Stimulated activated CD8-positive, alpha-beta memory T cell treated with anti-CD3 and anti-CD28 coated beads, Interleukin-7, amount 100 ng/mL, for 1 hour (primary cell): Measurements from ENCODE around the gene SMARCB1.

Experiments used
- DNase-seq, 2 donors: peaks; one replicate each; pipeline ENCODE4 v3.0.0-alpha.2; 2020; ENCODE audit warnings: low read depth in 2 of 2

The SMARCB1 gene

DNA sequence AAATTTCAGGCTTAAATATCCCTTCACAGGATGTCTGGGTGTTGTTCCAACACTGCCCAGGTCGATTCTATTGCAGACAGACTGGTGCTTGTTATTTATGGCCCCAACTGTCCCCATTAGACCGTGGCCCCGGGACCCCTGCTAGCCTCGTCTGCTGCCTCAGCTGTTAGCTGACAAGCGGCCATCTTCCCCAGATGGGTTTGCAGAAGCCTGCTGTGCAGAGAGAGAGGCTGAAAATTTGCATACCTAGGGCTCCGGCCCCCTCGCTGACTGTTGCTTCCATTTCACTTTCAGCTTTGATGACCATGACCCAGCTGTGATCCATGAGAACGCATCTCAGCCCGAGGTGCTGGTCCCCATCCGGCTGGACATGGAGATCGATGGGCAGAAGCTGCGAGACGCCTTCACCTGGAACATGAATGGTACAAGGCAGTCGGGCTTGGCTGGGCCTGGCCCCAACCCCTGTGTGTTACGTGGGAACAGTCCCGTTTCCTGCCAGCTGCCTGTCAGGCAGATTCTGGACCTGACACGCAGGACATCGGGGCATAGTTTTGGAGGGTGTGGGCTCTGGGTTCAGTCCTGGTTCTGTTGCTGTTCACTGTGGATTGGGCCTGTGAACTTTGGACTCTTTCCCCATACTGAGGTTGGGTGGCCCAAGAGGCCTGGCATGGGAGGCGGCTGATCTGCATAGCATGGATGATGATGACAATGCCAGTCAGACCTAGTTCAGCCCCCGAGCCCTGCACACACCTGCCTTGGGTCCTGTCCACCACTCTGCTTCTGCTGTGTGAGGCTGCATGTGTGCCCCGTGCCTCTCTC, 16.4 kb downstream of the SMARCB1 start:
- DNase-seq = no peak

DNA sequence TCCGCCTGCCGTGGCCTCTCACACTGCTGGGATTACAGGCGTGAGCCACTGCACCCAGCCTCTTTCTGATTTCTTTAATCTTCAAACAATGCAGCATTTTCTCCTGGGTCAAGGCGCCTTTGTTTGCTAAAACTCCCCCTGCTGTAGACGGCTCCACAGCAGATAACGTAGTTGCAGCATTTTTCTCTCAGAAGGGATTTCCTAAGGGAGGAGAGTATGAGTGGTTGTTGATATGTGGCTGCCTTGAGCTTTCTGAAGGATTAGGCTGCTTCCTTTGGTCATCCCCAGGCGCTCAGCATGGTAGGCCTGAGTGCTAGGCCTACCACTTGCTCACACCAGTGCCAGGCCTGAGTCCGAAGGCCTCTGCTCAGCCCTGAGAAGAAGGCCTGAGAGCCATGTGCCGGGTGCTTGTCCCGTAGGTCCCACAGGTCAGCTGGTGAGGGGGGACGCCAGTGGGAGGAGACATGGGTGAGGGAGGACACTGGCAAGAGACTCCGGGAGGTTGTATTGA, 18.1 kb downstream of the SMARCB1 start:
- no peak for DNase-seq

DNA sequence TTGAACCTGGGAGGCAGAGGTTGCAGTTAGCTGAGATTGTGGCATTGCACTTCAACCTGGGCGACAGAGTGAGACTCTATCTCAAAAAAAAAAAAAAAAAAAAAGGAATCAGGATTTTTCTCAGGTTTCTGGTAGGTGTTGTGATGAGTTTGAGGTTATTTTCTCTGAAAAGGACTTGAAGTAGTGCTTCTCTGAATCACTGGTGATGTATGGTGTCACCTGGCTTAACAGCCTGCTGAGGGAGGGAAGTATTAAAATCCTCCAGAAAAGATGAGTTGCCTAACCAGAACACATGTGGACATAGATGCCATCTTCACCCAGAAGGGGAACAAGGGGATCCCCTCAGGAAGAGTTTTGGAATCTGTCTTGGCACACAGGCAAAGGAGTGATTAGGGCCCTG, 20.1 kb downstream of the SMARCB1 start:
- no peak for DNase-seq

DNA sequence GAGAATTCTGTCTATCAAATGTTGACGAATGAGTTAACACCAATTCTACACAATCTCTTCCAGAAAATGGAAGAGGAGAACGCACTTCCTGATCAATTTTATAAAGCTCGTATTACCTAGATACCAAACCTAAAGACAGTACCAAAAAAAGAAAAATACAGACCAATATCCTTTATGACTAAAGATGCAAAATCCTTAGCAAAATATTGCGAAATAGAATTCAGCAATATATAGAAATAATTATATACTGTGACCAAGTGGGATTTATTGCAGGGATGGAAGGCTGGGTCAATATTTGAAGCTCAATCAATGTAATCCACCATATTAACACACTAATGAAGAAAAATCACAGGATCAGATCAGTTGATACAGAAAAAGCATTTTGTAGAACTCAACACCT, 25.6 kb downstream of the SMARCB1 start:
- DNase-seq = no peak

DNA sequence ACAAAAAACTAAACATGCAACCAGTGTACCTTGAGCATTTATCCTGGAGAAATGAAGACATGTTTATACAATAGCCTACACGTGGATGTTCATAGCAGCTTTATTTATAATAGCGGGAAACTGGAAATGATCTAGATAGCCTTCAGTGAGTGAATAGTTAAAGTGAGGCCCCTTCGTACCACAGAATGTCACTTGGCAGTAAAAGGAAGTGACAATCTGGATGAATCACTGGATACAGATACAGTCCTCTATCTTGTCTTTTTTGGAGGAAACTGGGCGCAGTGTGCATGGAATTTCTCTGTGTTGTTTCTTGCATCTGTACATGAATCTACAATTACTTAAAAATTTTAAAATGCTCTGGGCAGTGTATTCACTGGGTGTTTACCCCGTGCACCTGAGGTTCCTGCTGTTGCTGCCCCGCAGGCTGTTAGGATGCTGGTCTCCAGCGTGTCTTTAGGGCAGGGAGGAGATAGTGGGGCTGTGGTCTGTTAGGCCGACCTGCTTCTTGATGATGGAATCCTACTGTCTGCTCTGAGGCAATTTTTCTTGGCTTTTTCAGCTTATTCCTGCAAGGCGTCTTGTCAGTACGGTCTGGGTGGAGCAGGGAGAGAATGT, 28.9 kb downstream of the SMARCB1 start:
- DNase-seq = no peak

DNA sequence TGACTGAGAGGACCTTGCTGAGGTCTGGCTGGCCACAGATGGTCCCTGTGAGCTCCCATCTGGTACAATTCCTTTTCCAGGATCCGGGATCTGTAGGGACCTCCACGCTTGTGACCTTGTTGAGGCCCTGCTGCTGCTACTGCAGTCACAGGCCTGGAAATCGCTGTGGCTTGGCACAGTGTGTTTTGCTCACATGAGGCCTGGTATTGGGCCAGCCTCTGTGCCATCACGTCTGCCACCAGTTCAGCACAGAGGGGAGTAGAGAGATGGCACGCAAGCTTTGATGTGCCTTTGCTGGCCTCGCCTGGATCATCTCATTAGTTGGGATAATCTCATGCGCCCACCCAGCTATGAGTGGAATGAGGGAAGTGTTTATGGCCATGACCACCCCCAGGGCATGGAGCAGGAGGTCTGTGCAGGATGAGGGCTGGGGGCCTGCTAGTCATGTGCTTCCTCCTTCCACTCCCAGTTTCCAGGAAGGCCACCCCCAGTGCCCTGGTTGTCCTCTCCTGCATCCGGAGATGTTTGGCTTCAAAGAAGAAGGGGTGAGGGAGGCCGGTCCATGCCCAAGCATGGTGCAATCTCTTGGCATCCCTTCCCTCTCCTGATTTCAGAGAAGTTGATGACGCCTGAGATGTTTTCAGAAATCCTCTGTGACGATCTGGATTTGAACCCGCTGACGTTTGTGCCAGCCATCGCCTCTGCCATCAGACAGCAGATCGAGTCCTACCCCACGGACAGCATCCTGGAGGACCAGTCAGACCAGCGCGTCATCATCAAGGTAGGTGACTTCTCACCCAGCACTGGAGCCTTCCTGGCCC, 29.6 kb downstream of the SMARCB1 start:
- no peak for DNase-seq

DNA sequence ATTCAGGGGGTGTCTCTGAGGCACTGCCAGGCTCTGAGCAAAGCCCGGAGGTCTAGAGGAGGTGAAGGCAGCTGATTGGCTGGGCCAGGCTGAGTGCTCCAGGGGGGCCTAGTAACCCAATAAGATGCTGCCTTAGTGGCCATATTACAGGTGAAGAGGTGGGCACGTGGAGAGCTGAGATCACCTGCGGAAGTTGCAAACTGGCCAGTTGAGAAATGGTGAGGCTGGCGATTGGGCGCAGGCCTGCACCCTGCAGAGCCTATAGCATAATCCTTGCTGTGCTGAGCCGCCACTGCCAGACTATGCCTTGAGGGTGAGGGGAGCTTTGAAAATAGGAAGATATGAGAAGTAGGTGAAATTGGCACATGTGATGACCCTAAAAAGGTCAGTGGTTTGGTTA, 30.4 kb downstream of the SMARCB1 start:
- no peak for DNase-seq

DNA sequence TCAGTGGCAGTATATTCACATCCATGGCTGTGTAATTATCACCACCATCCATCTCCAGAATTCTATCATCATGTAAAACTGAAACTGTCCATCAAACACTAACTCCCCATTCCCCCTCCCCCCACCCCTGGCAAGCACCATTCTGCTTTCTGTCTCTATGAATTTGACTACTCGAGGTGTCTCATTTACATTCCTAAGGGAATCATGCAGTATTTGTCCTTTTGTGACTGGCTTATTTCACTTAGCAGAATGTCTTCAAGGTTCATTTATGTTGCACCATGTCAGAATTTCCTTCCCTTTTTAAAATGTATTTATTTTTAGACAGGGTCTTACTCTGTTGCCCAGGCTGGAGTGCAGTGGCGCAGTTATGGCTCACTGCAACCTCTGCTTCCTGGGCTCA, 31.8 kb downstream of the SMARCB1 start:
- DNase-seq = no peak

DNA sequence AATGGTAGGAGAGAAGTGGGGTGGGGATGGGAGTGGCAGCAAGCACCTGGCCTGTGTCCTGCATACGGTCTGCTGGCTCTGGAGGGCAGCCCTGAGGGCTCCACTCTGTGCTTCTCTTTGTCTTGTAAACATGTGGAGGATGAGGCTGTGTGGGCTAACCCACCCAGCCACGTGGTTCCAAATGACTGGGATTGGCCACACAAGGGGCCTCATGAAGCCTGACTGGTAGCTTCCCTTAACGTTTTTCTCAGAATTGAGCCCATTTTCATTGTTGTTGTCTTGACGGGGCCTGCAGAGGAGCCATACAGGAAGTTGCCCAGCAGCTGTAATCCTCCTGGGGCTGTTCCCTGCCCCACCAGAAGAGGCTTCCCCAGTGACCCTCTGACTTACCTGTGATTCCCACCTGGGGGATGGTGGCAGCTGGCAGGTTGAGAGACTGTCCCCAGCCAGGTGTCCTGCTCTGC, 34.0 kb downstream of the SMARCB1 start:
- DNase-seq = no peak

DNA sequence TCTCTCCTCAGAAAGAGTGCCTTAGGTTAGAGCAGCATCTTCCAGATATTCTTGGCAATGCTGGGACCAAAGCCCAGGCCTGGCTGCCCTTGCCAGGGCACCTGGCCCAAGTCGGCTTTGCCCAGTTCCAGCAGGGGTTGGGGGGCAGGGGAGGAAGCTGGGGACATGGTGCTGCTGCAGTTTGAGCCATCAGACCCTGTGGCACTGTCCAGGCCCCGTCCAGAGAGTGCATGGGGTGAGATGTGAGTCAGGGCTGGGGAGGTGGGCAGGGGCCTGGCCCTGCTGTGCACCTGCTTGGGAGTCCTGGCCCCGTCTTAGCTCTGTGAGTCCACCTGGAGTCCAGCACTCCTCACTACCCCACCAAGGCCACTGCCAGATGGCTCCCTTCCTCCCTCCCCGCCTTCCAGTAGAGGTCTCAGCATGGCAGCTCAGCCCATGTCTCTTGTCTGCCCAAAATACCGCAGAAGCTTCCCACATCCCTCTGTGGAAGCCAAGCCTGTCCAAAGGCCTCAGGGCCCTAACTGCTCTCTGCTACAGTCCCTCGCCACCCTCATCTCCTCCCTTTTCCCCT, 35.4 kb downstream of the SMARCB1 start:
- no peak for DNase-seq

DNA sequence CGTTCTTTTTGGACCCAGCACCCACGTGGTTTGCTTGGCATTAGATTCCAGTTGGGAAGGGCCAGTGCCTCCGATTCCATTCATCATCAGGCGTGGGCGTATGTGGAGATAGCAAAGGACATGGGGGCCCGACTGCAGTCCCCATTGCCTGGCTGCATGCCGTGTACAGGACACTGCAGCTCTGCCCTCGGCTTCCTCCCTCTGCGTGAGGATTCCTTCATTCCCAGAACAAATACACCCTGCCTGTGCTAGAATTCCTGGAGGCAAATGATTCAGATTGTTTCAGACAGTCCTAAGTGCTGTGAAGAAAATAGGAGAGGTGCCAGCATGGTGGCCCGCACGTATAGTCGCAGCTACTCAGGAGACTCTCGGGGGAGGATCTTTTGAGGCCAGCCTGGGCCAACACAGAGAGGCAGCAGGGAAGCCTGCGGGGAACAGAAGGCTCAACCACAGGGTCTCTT, 36.6 kb downstream of the SMARCB1 start:
- no peak for DNase-seq

DNA sequence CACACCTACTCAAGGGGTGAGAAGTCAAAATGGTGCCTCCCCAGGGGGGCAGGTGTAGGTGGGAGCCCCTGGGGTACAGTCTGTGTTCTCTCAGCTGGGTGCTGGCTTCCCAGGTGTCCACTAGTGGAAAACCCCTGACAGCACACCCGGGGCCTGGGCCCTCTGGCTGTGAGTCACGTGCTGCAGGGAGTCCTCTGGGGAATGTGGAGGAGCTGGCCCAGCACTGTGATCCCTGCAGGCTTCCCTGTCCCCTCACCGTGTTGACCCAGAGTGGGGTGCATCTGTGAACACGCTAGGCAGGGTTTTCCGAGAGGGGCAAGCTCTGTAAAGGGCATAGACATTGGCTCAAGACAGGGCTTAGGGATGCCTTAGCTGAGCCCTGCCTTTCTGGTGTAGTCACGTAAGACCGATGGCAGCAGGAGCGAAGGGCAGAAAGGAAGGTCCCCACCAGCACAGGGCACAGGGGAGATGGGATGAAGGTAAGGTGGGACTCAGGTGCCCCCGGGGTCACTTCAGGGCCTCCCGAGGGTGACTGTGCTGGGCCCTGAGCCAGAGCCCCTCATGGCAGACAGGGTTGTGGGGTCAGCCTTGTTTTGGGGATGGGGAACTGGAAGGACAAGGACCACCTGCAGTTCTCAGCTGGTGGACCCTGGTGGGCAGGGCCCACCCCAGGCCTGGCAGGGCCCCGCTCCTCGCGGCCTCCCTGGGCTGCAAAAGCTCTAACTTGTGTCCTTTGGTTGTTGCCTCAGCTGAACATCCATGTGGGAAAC, 37.9 kb downstream of the SMARCB1 start:
- no peak for DNase-seq

DNA sequence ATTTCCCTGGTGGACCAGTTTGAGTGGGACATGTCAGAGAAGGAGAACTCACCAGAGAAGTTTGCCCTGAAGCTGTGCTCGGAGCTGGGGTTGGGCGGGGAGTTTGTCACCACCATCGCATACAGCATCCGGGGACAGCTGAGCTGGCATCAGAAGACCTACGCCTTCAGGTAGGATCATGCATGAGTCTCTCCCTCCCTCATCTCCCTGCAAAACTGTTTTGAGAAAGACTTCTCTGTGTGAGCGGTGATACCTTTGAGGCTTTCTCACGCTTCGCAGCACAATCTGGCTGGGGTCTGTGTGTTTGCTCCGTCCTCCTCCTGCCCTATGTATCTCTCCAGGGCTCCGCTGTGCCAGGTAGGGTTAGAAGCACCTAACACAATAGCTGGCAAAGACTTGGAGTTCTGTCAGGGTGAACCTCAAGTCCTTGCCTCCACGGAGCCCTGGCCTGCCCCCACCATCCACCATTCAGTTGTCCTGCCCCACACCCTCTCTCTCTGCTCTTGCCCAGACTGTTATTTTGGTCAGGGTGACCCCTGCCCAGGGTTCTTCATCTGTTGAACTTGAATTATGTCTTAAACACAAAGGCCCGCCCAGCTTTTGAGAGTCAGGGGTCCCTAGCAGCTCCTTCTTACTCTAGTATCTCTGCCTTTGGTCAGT, 38.6 kb downstream of the SMARCB1 start:
- DNase-seq = no peak

DNA sequence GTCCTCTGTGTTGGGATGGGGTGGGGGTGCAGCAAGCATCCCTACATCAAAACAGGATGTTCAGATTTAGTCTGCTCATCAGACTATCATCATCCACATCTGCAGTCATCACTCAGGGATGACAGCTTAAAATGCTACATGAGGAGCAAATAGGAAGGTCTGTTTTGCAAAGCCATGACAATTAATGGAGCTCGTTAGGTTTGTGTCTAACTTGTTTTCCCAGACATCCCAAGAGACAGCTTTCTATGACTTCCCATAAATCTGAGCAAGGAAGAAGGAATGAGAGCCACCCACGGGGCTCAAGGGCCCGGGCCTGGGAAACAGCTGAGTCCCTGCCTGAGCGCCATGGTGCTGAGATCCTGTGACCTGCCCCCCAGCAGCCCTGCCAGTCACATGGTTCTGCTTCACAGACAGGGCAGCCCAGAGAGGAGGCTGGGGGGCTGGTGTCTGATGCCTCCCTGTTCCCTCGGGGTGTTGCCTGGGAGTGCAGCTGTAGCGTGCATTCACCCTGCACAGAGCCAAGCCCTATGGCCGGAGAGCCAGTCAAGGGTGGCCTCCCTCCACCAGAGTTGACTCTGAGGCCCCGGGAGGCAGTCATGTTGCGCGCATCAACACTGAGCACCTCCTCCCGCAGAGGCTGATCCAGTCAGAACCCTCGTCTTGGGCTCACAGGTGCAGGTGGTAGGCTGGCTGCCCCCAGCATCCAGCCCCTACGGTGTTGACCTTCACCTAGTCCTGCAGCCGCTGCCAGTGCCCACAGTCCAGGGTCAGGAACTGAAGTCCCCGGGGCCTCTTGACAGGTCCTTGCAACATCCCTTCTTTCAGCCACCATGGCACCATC, 40.0 kb downstream of the SMARCB1 start:
- DNase-seq = no peak

DNA sequence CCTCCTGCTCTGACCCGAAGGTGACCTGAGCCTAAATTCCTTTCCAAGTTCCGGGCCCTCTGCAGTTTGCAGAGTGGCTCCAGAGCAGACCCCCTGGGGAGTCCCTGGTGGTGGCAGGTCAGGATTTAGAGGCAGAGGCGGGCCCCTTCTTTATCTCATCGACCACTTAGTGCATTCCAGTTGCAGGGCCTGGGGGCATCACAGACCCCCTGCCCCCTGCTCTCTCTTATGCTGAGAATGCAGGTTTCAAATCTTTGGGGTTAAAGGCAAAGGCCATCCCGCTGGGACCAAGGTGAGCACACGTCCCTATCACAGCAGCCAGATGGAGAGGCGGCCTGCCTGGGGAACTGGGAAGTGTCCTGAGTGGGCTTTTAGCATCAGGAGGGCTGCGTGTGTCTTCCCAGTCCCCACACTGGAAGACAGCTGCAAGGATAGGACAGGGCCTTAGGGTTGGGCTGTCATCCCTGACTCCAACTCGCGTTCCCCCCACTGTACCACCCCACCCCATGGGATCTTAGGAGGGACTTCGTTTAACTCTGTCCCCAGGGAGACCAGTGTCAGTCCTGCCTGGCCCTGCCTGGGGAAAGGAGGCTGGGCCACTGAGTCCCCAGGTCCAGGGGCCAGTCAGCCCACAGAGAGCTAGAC, 40.7 kb downstream of the SMARCB1 start:
- DNase-seq = no peak

DNA sequence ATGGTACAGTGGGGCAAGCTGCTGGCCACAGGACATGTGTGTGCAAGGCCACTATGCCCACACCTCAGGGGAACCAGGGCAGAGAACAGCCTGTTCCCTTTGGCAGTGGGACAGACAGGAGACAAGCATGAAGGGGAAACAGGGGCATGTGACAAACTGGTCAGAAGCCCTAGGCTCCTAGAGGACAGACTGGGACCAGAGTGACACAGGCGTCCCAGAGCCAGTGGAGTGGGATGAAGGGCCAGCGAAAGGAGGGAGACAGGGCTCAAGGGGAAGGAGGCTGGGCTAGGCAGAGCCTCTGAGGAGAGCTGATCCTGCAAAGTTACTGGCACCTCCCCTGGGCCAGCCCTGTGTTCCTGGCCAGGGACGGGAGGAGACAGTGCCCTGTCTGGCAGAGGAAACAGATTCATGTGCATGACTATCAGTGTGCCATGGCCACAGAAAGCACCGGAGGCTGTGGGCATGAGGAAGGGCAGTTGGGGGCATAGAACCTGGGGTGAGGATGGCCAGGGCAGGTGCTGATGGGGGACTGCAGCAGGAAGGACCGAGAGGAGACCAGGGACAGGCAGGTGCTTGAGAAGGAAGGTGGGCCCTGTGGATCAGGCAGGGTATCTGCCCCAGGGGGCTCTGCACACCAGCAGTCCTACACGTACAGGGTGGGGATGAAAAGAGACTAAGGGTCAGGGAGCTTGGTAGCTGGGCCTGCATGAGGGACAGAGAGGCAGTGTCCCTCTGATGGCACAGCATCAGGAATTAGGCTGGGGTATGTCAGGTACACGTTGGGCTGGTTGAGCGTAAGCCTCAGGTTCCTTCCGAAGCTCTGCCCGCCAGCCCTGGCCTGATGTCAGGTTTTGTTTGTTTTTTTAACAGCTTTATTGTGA, 42.3 kb downstream of the SMARCB1 start:
- no peak for DNase-seq

DNA sequence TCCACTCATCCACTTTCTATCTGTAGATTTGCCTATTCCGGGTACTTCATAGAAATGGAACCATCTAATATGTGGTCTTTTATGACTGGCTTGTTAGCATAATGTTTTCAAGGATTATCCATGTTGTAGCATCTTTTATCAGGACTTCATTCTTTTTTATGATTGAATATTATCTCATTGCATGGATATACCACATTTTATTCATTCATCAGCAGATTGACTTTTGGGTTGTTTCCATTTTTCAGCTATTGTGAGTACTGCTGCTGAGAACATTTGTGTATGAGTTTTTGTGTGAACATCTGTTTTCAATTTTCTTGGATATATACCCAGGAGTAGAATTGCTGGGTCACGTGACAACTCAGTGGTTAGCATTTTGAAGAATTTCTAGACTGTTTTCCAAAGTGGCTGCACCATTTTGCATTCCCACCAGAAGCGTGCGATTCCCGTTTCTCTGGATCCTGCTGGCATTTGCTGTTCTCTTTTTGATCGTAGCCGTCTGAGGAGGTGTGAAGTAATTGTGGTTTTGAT, 43.1 kb downstream of the SMARCB1 start:
- no peak for DNase-seq

DNA sequence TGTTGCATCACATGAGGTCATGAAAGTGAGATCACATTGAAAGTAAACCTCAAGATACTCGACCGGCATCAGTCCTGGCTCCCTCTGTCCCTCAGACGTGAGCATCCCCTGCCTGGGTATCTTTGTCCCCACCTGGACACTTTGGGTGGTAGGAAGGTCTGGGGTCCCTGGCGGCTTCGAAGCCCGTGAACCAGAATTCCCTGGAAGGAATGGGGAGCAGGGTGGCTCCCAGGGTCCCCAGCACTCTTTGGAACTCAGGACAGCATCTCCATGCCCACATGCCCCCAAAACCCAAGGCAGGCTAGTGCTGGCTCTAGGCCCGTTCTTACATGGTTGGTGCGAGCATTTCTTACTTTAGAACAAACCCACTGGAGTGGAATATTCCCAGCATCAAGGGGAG, 44.5 kb downstream of the SMARCB1 start:
- DNase-seq = no peak
